H1 (cell line): Measurements from ENCODE around the gene DENND6B. TPM values are rescaled to one million over a fixed set of nuclear protein-coding genes. Genes with fewer than 3 reads are reported as not detected.

Experiments used
- ATF2 ChIP-seq: IDR thresholded peaks from 2 replicates; pipeline ENCODE4 v1.6.1; 2012; ENCODE audit warnings: low read length, inconsistent platforms
- ATF3 ChIP-seq: IDR thresholded peaks from 2 replicates; pipeline ENCODE4 v1.6.1; 2011; ENCODE audit warnings: low read depth, mild to moderate bottlenecking, low read length; ENCODE audit not compliant: insufficient read depth
- BACH1 ChIP-seq: IDR thresholded peaks from 2 replicates; pipeline ENCODE4 v1.6.1; 2012; ENCODE audit warnings: low read length, improper control_type of control experiment
- EP300 ChIP-seq, 2 experiments: IDR thresholded peaks; 1 replicate in 1 of 2; 2 replicates in 1 of 2; pipeline ENCODE4 v1.6.1; 2011 to 2012; ENCODE audit warnings: low read depth in 2 of 2, low read length in 2 of 2, mild to moderate bottlenecking in 2 of 2, borderline replicate concordance in 1 of 2, inconsistent platforms in 1 of 2, moderate library complexity in 1 of 2
- SIN3A ChIP-seq, 2 experiments: IDR thresholded peaks in 1 of 2; conservative IDR thresholded peaks in 1 of 2; 2 replicates each; pipeline ENCODE4 v1.6.1; 2011 to 2012; ENCODE audit warnings: low read length in 2 of 2, improper control_type of control experiment in 1 of 2, low read depth in 1 of 2, mild to moderate bottlenecking in 1 of 2
- polyA plus RNA-seq, 7 experiments: library from polyadenylated mRNA; depleted of rRNA in 3 of 7; stranded (reverse) in 5 of 7; unstranded in 2 of 7; fragments of >200 nt in 5 of 7; fragments of 200-250 nt in 2 of 7; gene quantifications; 1 replicate in 5 of 7; 2 replicates in 1 of 7; 4 replicates in 1 of 7; pipeline versions ENCODE4 v1.2.1 to v1.2.3, GENCODE V29; 2011 to 2013; ENCODE audit warnings: missing spikeins in 2 of 7, mixed read lengths in 2 of 7
- total RNA-seq: library from RNA; stranded (reverse); fragmentation: NEBNext Ultra II Directional; extraction: Animal tissue kit (Norgen Biotek cat#: 25700); gene quantifications from 2 replicates; pipeline ENCODE4 v1.2.1, GENCODE V29; 2021

Gene DENND6B
- total and polyA plus RNA-seq, 2 of the 8 experiments (the other 6 are each of a cell fraction or from before 2014, with no cell fraction given), result 1.1 to 1.9 TPM

- TF ChIP-seq ATF3 (no peak), SIN3A (conservative IDR thresholded peaks at IDR 0.05 in 1 of 2, IDR thresholded peaks at IDR 0.05 in 1 of 2; ENCODE audit: low read depth in 1 of 2, low read length in 2 of 2) (peak in 1 of 2 experiments; percentile 59; a peak in 1 of 4 replicates), EP300 (IDR thresholded peaks at IDR 0.05; ENCODE audit: borderline replicate concordance in 1 of 2, low read depth in 2 of 2, low read length in 2 of 2) (no peak), BACH1 (no peak), ATF2 (no peak)
- TF ChIP-seq, all 59 proteins: peak for 2
Observed at GRCh38 chr22:50271519-50271970, 55.3 kb downstream of the DENND6B start (continued).
